ENCODE measurements around the gene SEC31B. TPM values are rescaled to one million over a fixed set of nuclear protein-coding genes. Genes with fewer than 3 reads are reported as not detected.

SEC31B gene
- total and polyA plus RNA-seq, 2 experiments from 2014 or later, result 5.4 to 7.7 TPM

DNA sequence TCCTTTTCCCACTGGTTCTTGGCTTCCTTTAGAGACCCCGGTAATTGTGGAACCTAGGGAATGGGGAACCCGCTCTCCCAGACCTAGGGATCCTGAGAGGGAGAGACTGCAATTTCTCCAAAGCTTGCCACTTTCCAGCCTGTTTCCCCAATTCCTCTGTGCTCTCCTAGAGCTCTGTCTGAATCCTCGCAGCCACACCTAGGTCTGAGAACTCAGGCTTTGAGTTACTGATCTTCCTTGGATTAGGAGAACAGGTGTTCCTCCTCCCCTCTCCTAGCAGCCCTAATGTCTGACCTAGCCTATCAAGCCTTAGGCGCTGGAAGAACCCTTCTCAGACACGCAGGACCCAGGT, 36.9 kb downstream of the SEC31B start:
- Histone ChIP-seq H3K9me2 (replicated peaks; ENCODE audit: insufficient read depth) (no peaks in the 10 kb centered on the region), H3K79me2 (no peaks in the 10 kb centered on the region), H3K27ac (no peak overlapping the region), H3K9me3 (ENCODE audit: low read depth) (no peaks in the 10 kb centered on the region), H2AFZ (no peak overlapping the region), H3K4me2 (peak overlapping the region; percentile 96), H3K27me3 (peaks cover 46% of the 10 kb centered on the region), H4K20me1 (ENCODE audit: insufficient read depth, poor library complexity, severe bottlenecking) (no peaks in the 10 kb centered on the region), H3K4me3 (no peak overlapping the region), H3K4me1 (ENCODE audit: insufficient read depth) (peaks cover 11% of the 10 kb centered on the region), H3K36me3 (replicated peaks; ENCODE audit: insufficient read depth, low read depth) (no peaks in the 10 kb centered on the region)
- DNase-seq (ENCODE audit: low spot score), result no peak
- TF ChIP-seq EZH2phosphoT487 (IDR thresholded peaks at IDR 0.05; ENCODE audit: low read depth, severe bottlenecking, unreplicated experiment) (no peak), EZH2 (IDR thresholded peaks at IDR 0.05; ENCODE audit: borderline replicate concordance) (no peak)
- TF ChIP-seq, protein P1, sequence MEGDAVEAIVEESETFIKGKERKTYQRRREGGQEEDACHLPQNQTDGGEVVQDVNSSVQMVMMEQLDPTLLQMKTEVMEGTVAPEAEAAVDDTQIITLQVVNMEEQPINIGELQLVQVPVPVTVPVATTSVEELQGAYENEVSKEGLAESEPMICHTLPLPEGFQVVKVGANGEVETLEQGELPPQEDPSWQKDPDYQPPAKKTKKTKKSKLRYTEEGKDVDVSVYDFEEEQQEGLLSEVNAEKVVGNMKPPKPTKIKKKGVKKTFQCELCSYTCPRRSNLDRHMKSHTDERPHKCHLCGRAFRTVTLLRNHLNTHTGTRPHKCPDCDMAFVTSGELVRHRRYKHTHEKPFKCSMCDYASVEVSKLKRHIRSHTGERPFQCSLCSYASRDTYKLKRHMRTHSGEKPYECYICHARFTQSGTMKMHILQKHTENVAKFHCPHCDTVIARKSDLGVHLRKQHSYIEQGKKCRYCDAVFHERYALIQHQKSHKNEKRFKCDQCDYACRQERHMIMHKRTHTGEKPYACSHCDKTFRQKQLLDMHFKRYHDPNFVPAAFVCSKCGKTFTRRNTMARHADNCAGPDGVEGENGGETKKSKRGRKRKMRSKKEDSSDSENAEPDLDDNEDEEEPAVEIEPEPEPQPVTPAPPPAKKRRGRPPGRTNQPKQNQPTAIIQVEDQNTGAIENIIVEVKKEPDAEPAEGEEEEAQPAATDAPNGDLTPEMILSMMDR (IDR thresholded peaks at IDR 0.05; ENCODE audit: poor library complexity), result no peak
- WGBS (ENCODE audit: low lambda C conversion rate, missing lambda C conversion rate), result 25% methylated on average over 5 of the region's 5 CpGs

GRCh38 chr10:100482181-100482833, 37.4 kb downstream of the SEC31B start:
- H3K27ac ChIP-seq, result no peak overlapping the region
- H2AFZ ChIP-seq, result peak overlapping the region; percentile 29
- H3K9me3 ChIP-seq (ENCODE audit: low read depth), result no peaks in the 10 kb centered on the region
- no peaks in the 10 kb centered on the region for H4K20me1 ChIP-seq (ENCODE audit: insufficient read depth, poor library complexity, severe bottlenecking)
- H3K9me2 ChIP-seq (replicated peaks; ENCODE audit: insufficient read depth), result no peaks in the 10 kb centered on the region
- peak overlapping the region; percentile 96 for H3K4me2 ChIP-seq
- H3K79me2 ChIP-seq, result no peaks in the 10 kb centered on the region
- H3K36me3 ChIP-seq (replicated peaks; ENCODE audit: insufficient read depth, low read depth), result no peaks in the 10 kb centered on the region
- peak; percentile 88 for DNase-seq (ENCODE audit: low spot score)
- WGBS (ENCODE audit: low lambda C conversion rate, missing lambda C conversion rate), result 2% methylated on average over 59 of the region's 59 CpGs
- TF ChIP-seq, protein P1 (IDR thresholded peaks at IDR 0.05; ENCODE audit: poor library complexity), result peak; percentile 93
- no peak for TF ChIP-seq EZH2 (IDR thresholded peaks at IDR 0.05; ENCODE audit: borderline replicate concordance)
- peaks cover 11% of the 10 kb centered on the region for H3K4me1 ChIP-seq (ENCODE audit: insufficient read depth)
- H3K4me3 ChIP-seq, result peak overlapping the region; percentile 34
- peaks cover 46% of the 10 kb centered on the region for H3K27me3 ChIP-seq

DNA sequence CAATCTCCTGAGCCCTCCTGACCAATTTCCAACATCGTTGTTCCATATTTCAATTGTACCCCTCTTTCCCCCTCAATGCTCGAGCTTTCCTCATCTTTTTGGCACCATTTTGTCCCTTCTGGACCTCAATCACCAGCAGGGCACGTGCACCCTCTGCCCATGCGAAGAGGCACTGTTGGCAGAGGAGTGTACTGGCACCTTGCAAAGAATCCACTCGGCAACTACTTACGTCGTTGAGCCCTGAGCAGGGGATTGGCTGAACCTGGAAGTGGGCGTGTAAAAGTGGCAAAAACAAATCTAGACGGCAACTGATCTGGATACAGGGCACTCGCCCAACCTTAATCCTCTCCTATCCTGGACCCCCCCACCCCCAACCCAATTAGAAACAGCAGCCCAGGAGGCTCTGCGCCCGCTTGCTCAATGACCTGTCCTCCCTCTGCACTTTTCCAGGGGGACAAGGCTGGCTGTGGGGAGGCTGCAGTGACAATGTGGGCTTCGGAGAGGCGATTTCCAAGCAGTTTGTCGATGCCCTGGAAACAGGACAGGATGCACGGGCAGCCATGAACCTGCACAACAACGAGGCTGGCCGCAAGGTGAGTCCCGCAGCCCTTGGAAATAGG, 38.1 kb downstream of the SEC31B start:
- peak overlapping the region; percentile 17 for H3K4me3 ChIP-seq
- no peaks in the 10 kb centered on the region for H3K36me3 ChIP-seq (replicated peaks; ENCODE audit: insufficient read depth, low read depth)
- no peaks in the 10 kb centered on the region for H3K9me2 ChIP-seq (replicated peaks; ENCODE audit: insufficient read depth)
- TF ChIP-seq EZH2phosphoT487 (IDR thresholded peaks at IDR 0.05; ENCODE audit: low read depth, severe bottlenecking, unreplicated experiment) (no peak), EZH2 (IDR thresholded peaks at IDR 0.05; ENCODE audit: borderline replicate concordance) (no peak)
- TF ChIP-seq, protein P1 (IDR thresholded peaks at IDR 0.05; ENCODE audit: poor library complexity), result no peak
- H2AFZ ChIP-seq, result peak overlapping the region; percentile 29
- peaks cover 46% of the 10 kb centered on the region for H3K27me3 ChIP-seq
- H3K9me3 ChIP-seq (ENCODE audit: low read depth), result no peaks in the 10 kb centered on the region
- H3K4me2 ChIP-seq, result peak overlapping the region; percentile 96
- 6% methylated on average over 19 of the region's 19 CpGs for WGBS (ENCODE audit: low lambda C conversion rate, missing lambda C conversion rate)
- no peak overlapping the region for H3K27ac ChIP-seq
- H3K4me1 ChIP-seq (ENCODE audit: insufficient read depth), result peaks cover 11% of the 10 kb centered on the region
- peak; percentile 85 for DNase-seq (ENCODE audit: low spot score)
- no peaks in the 10 kb centered on the region for H4K20me1 ChIP-seq (ENCODE audit: insufficient read depth, poor library complexity, severe bottlenecking)
- H3K79me2 ChIP-seq, result no peaks in the 10 kb centered on the region
